T-helper 2 cell treated with Interferon-gamma antibody and Interleukin-4, amounts not matched to agents 5 μg/mL and 100 μg/mL, for 36 hours (primary cell): ENCODE data around the gene KCNE5.
"Not testable (repeated sequence)": the region's sequence is repeated elsewhere in the genome, so short reads cannot be mapped to it uniquely, and the experiment has no call there.

ENCODE experiments used
- DNase-seq: peaks from one replicate; pipeline ENCODE4 v3.0.0; 2021; ENCODE audit warnings: low spot score
- H3K27ac Mint-ChIP-seq: one replicate; pipeline ENCODE4 v1.8.0; 2021; ENCODE audit warnings: mild to moderate bottlenecking, mixed read lengths
- H3K27me3 Mint-ChIP-seq: one replicate; pipeline ENCODE4 v1.8.0; 2021; ENCODE audit warnings: low read depth, mixed read lengths
- H3K36me3 Mint-ChIP-seq: one replicate; pipeline ENCODE4 v1.8.0; 2021; ENCODE audit warnings: low read depth, mixed read lengths
- H3K4me1 Mint-ChIP-seq: one replicate; pipeline ENCODE4 v1.8.0; 2021; ENCODE audit warnings: low read depth, mixed read lengths
- H3K4me3 Mint-ChIP-seq: one replicate; pipeline ENCODE4 v1.8.0; 2022; ENCODE audit warnings: mild to moderate bottlenecking, moderate library complexity, mixed read lengths
- H3K9me3 Mint-ChIP-seq: one replicate; pipeline ENCODE4 v1.8.0; 2021; ENCODE audit warnings: mixed read lengths

KCNE5 gene

GRCh38 chrX:109577055-109577454 is 47.9 kb downstream of the KCNE5 start:
- no peaks in the 10 kb centered on the region for H3K9me3 Mint-ChIP-seq
- no peak overlapping the region for H3K27ac Mint-ChIP-seq
- no peak for DNase-seq
- H3K4me1 Mint-ChIP-seq, result no peaks in the 10 kb centered on the region
- no peaks in the 10 kb centered on the region for H3K36me3 Mint-ChIP-seq
- H3K4me3 Mint-ChIP-seq, result no peak overlapping the region
- H3K27me3 Mint-ChIP-seq, result peaks cover 5% of the 10 kb centered on the region

- not testable (repeated sequence) for H3K36me3 Mint-ChIP-seq, H3K9me3 Mint-ChIP-seq, DNase-seq, H3K27ac Mint-ChIP-seq, H3K4me1 Mint-ChIP-seq, H3K4me3 Mint-ChIP-seq, H3K27me3 Mint-ChIP-seq
These were observed 48.9 kb downstream of the KCNE5 start for GRCh38 chrX:109576083-109576482.
